EL (cell line): ENCODE data around the gene PCDHB14.
"Not testable (repeated sequence)": the region's sequence is repeated elsewhere in the genome, so short reads cannot be mapped to it uniquely, and the experiment has no call there.

Experiments used
- DNase-seq: peaks from one replicate; pipeline ENCODE4 v3.0.0-alpha.2; 2016

Gene PCDHB14

GRCh38 chr5:141210849-141211248 lies 12.3 kb upstream of the PCDHB14 start:
- DNase-seq, result not testable (repeated sequence)

- DNase-seq, result peak; percentile 64
Observed at GRCh38 chr5:141213656-141214339, 9.3 kb upstream of the PCDHB14 start, which contains the start of gene PCDHB13. PCDHB13 (plus strand) TSS chr5:141213919; CDS start chr5:141214124, 205 bp downstream.

- not testable (repeated sequence) for DNase-seq
Observed at GRCh38 chr5:141214583-141214982, 8.6 kb upstream of the PCDHB14 start.

- not testable (repeated sequence) for DNase-seq
Observed at GRCh38 chr5:141215504-141215903, 7.6 kb upstream of the PCDHB14 start.

- not testable (repeated sequence) for DNase-seq
Observed at GRCh38 chr5:141216035-141216434, 7.1 kb upstream of the PCDHB14 start.

GRCh38 chr5:141224844-141225243 lies 1.7 kb downstream of the PCDHB14 start:
- DNase-seq, result not testable (repeated sequence)

GRCh38 chr5:141225421-141225820 lies 2.3 kb downstream of the PCDHB14 start:
- not testable (repeated sequence) for DNase-seq

- DNase-seq, result peak; percentile 28
Observed at GRCh38 chr5:141234109-141234667, 11.0 kb downstream of the PCDHB14 start.

- not testable (repeated sequence) for DNase-seq
Observed at GRCh38 chr5:141235922-141236321, 12.8 kb downstream of the PCDHB14 start.

GRCh38 chr5:141236516-141237313 lies 13.6 kb downstream of the PCDHB14 start:
- no peak for DNase-seq

- no peak for DNase-seq
Observed at GRCh38 chr5:141241496-141241895, 18.4 kb downstream of the PCDHB14 start.

GRCh38 chr5:141245250-141245717 lies 22.1 kb downstream of the PCDHB14 start, which contains the start of gene PCDHB15:
PCDHB15 (plus strand) TSS chr5:141245395; CDS start chr5:141245579, 184 bp downstream.
- peak; percentile 26 for DNase-seq

GRCh38 chr5:141246971-141247370 lies 23.8 kb downstream of the PCDHB14 start:
- not testable (repeated sequence) for DNase-seq

GRCh38 chr5:141247434-141247833 lies 24.3 kb downstream of the PCDHB14 start:
- DNase-seq, result not testable (repeated sequence)

GRCh38 chr5:141250576-141250975 lies 27.4 kb downstream of the PCDHB14 start:
- DNase-seq, result no peak

- no peak for DNase-seq
Observed at GRCh38 chr5:141258464-141258863, 35.3 kb downstream of the PCDHB14 start.

GRCh38 chr5:141258948-141259347 lies 35.8 kb downstream of the PCDHB14 start:
- no peak for DNase-seq

GRCh38 chr5:141260458-141261237 lies 37.5 kb downstream of the PCDHB14 start:
- peak; percentile 3 for DNase-seq

- DNase-seq, result no peak
Observed at GRCh38 chr5:141261238-141261546, 38.0 kb downstream of the PCDHB14 start.

- no peak for DNase-seq
Observed at GRCh38 chr5:141269195-141269594, 46.1 kb downstream of the PCDHB14 start.

GRCh38 chr5:141272906-141273305 lies 49.8 kb downstream of the PCDHB14 start:
- no peak for DNase-seq
